PFSK-1 (cell line): ENCODE results near the gene KLF16.

ENCODE experiments used
- FOXP2 ChIP-seq: optimal IDR thresholded peaks from 2 replicates; pipeline ENCODE3; 2011; ENCODE audit warnings: borderline replicate concordance, control low read depth, inconsistent platforms; ENCODE audit not compliant: insufficient read depth; ENCODE audit errors: extremely low read length, extremely low read depth
- POLR2AphosphoS5 ChIP-seq: IDR thresholded peaks from 2 replicates; pipeline ENCODE4 v1.6.1; 2012; ENCODE audit warnings: low read depth, mild to moderate bottlenecking, control low read depth, low read length, moderate library complexity
- REST ChIP-seq, 2 experiments: IDR thresholded peaks; 2 replicates each; pipeline versions ENCODE4 v1.6.1 to v1.8.0; 2011 to 2012; ENCODE audit warnings: low read depth in 2 of 2, low read length in 2 of 2, control low read depth in 1 of 2, inconsistent platforms in 1 of 2, mild to moderate bottlenecking in 1 of 2, moderate library complexity in 1 of 2; ENCODE audit not compliant: insufficient read depth in 1 of 2
- SIN3A ChIP-seq: IDR thresholded peaks from 2 replicates; pipeline ENCODE4 v1.6.1; 2012; ENCODE audit warnings: mild to moderate bottlenecking, low read length, moderate library complexity, borderline replicate concordance; ENCODE audit not compliant: insufficient read depth
- TAF1 ChIP-seq: IDR thresholded peaks from 2 replicates; pipeline ENCODE4 v1.6.1; 2012; ENCODE audit warnings: low read length, control low read depth, borderline replicate concordance; ENCODE audit not compliant: insufficient read depth

The KLF16 gene

GRCh38 chr19:1855828-1856255 lies 7.5 kb downstream of the KLF16 start:
- no peak for TF ChIP-seq FOXP2
- TF ChIP-seq POLR2AphosphoS5: no peak
- TF ChIP-seq TAF1: no peak
- TF ChIP-seq SIN3A: no peak
- no peak for TF ChIP-seq REST (IDR thresholded peaks at IDR 0.05; ENCODE audit: insufficient read depth in 1 of 2, low read depth in 2 of 2, low read length in 2 of 2)

- no peak for TF ChIP-seq REST (IDR thresholded peaks at IDR 0.05; ENCODE audit: insufficient read depth in 1 of 2, low read depth in 2 of 2, low read length in 2 of 2)
- TF ChIP-seq TAF1: peak; percentile 65; the same call in 1 of the 2 replicates
- TF ChIP-seq SIN3A: 0 out of 2 replicates have a peak, but pooled peaks have one; percentile 64
- peak; percentile 72; the same call in 1 of the 2 replicates for TF ChIP-seq POLR2AphosphoS5
- TF ChIP-seq FOXP2: peak; percentile 60
Observed at GRCh38 chr19:1855040-1855827, 8.1 kb downstream of the KLF16 start.

- TF ChIP-seq SIN3A (no peak), TAF1 (no peak), REST (IDR thresholded peaks at IDR 0.05; ENCODE audit: insufficient read depth in 1 of 2, low read depth in 2 of 2, low read length in 2 of 2) (no peak), POLR2AphosphoS5 (no peak), FOXP2 (no peak)
Observed at GRCh38 chr19:1854542-1855039, 8.8 kb downstream of the KLF16 start.

GRCh38 chr19:1854039-1854541 lies 9.3 kb downstream of the KLF16 start:
- TF ChIP-seq SIN3A (no peak), TAF1 (no peak), POLR2AphosphoS5 (no peak), REST (IDR thresholded peaks at IDR 0.05; ENCODE audit: insufficient read depth in 1 of 2, low read depth in 2 of 2, low read length in 2 of 2) (no peak)
